Neural cell (in vitro differentiated cells): ENCODE data around the gene YWHAB. TPM values are rescaled to one million over a fixed set of nuclear protein-coding genes. Genes with fewer than 3 reads are reported as not detected.

Experiments used
- H2AFZ ChIP-seq: fragments of 200-600, 300-800 bp; sonication (generic), shearing (Covaris generic); 2 replicates; pipeline ENCODE4 v1.6.0; 2014; ENCODE audit warnings: low read depth, mild to moderate bottlenecking, antibody characterized with exemption, low read length, moderate library complexity
- H3F3A ChIP-seq: fragments of 200-600 bp; shearing (Covaris generic); 2 replicates; pipeline ENCODE4 v1.6.1; 2016; ENCODE audit warnings: mild to moderate bottlenecking, moderate library complexity, mixed read lengths, antibody characterized with exemption, low read length; ENCODE audit not compliant: insufficient read depth, poor library complexity, severe bottlenecking
- H3K27ac ChIP-seq: fragments of 200-600, 300-800 bp; sonication (generic), shearing (Covaris generic); 2 replicates; pipeline ENCODE4 v1.5.1; 2014; ENCODE audit warnings: mild to moderate bottlenecking, low read length, moderate library complexity
- H3K27me3 ChIP-seq: fragments of 300-800, 200-600 bp; sonication (generic), shearing (Covaris generic); 2 replicates; pipeline ENCODE4 v1.6.0; 2014; ENCODE audit warnings: mild to moderate bottlenecking, low read depth, low read length, moderate library complexity; ENCODE audit not compliant: insufficient read depth
- H3K36me3 ChIP-seq: fragments of 300-800, 200-600 bp; sonication (generic), shearing (Covaris generic); 2 replicates; pipeline ENCODE4 v1.5.1; 2014; ENCODE audit warnings: mild to moderate bottlenecking, antibody characterized with exemption, low read length, moderate library complexity; ENCODE audit not compliant: insufficient read depth
- H3K4me2 ChIP-seq: fragments of 300-800, 200-600 bp; sonication (generic), shearing (Covaris generic); 2 replicates; pipeline ENCODE4 v1.6.0; 2014; ENCODE audit warnings: mild to moderate bottlenecking, low read length
- H3K4me3 ChIP-seq: fragments of 300-800, 200-600 bp; sonication (generic), shearing (Covaris generic); 2 replicates; pipeline ENCODE4 v1.5.1; 2014; ENCODE audit warnings: mild to moderate bottlenecking, low read length, moderate library complexity
- H3K79me2 ChIP-seq: fragments of 200-600 bp; shearing (Covaris generic); replicated peaks from 2 replicates; pipeline ENCODE4 v1.6.0; 2014; ENCODE audit warnings: mild to moderate bottlenecking, low read length, moderate library complexity; ENCODE audit not compliant: insufficient read depth
- H3K9ac ChIP-seq: fragments of 300-800, 200-600 bp; sonication (generic), shearing (Covaris generic); 2 replicates; pipeline ENCODE4 v1.6.1; 2016; ENCODE audit warnings: mild to moderate bottlenecking, low read length, mixed read lengths
- H3K9me2 ChIP-seq: fragments of 200-600 bp; shearing (Covaris generic); 2 replicates; pipeline ENCODE4 v1.6.1; 2016; ENCODE audit warnings: mild to moderate bottlenecking, low read length, mixed read lengths; ENCODE audit not compliant: insufficient read depth
- H3K9me3 ChIP-seq: fragments of 200-600, 300-800 bp; sonication (generic), shearing (Covaris generic); 2 replicates; pipeline ENCODE4 v1.6.1; 2016; ENCODE audit warnings: mild to moderate bottlenecking, mixed run types, low read length, moderate library complexity, mixed read lengths
- H4K20me1 ChIP-seq: fragments of 200-600 bp; shearing (Covaris generic); 2 replicates; pipeline ENCODE4 v1.6.1; 2016; ENCODE audit warnings: mild to moderate bottlenecking, mixed run types; ENCODE audit not compliant: insufficient read depth
- CTCF ChIP-seq: fragments of 450-650 bp; IDR thresholded peaks from 2 replicates; pipeline ENCODE4 v1.5.1; 2014; ENCODE audit warnings: antibody characterized with exemption, mild to moderate bottlenecking, moderate library complexity; ENCODE audit not compliant: poor library complexity, severe bottlenecking
- EP300 ChIP-seq: fragments of 450-650 bp; conservative IDR thresholded peaks from 2 replicates; pipeline ENCODE4 v1.6.1; 2014; ENCODE audit warnings: antibody characterized with exemption, mild to moderate bottlenecking, moderate library complexity; ENCODE audit not compliant: poor library complexity, severe bottlenecking
- EZH2 ChIP-seq: fragments of 200-600, 300-800 bp; shearing (Covaris generic), sonication (generic); IDR thresholded peaks from 2 replicates; pipeline ENCODE4 v1.6.1; 2014; ENCODE audit warnings: antibody characterized with exemption, low read length, borderline replicate concordance, mild to moderate bottlenecking; ENCODE audit not compliant: insufficient read depth, poor library complexity, severe bottlenecking
- MXI1 ChIP-seq: fragments of 450-650 bp; conservative IDR thresholded peaks from 2 replicates; pipeline ENCODE4 v1.6.1; 2014; ENCODE audit warnings: antibody characterized with exemption, mild to moderate bottlenecking; ENCODE audit not compliant: poor library complexity, severe bottlenecking
- POLR2AphosphoS5 ChIP-seq: IDR thresholded peaks from 2 replicates; pipeline ENCODE4 v1.6.1; 2012
- RAD21 ChIP-seq: fragments of 450-650 bp; conservative IDR thresholded peaks from 2 replicates; pipeline ENCODE4 v1.6.1; 2014; ENCODE audit warnings: antibody characterized with exemption, mild to moderate bottlenecking, moderate library complexity
- REST ChIP-seq: IDR thresholded peaks from 2 replicates; pipeline ENCODE4 v1.6.1; 2012; ENCODE audit warnings: borderline replicate concordance
- SMC3 ChIP-seq: fragments of 450-650 bp; conservative IDR thresholded peaks from 2 replicates; pipeline ENCODE4 v1.6.1; 2014; ENCODE audit warnings: antibody characterized with exemption, mild to moderate bottlenecking, moderate library complexity; ENCODE audit not compliant: poor library complexity
- TAF1 ChIP-seq: IDR thresholded peaks from 2 replicates; pipeline ENCODE4 v1.6.1; 2012; ENCODE audit warnings: low read depth
- polyA plus RNA-seq: library from polyadenylated mRNA; depleted of rRNA; stranded (reverse); fragments of >200 nt; gene quantifications from 2 replicates; pipeline ENCODE4 v1.2.3, GENCODE V29; 2014

The YWHAB gene
- polyA plus RNA-seq, 1 donor from 2014 or later = 279 TPM

GRCh38 chr20:44945261-44945660 is 59.8 kb downstream of the YWHAB start:
- Histone ChIP-seq H3K9me2 (no peaks in the 10 kb centered on the region), H2AFZ (no peak overlapping the region), H3K4me3 (no peak overlapping the region), H3K36me3 (peaks cover 2% of the 10 kb centered on the region), H4K20me1 (no peaks in the 10 kb centered on the region), H3K27ac (no peak overlapping the region), H3K4me2 (no peak overlapping the region), H3K9me3 (no peaks in the 10 kb centered on the region), H3K27me3 (no peaks in the 10 kb centered on the region), H3K79me2 (no peaks in the 10 kb centered on the region), H3K9ac (no peak overlapping the region), H3F3A (no peaks in the 10 kb centered on the region)
- TF ChIP-seq EZH2 (no peak), EP300 (no peak), MXI1 (no peak), RAD21 (no peak), POLR2AphosphoS5 (no peak), REST (no peak), TAF1 (no peak), SMC3 (no peak), CTCF (no peak)

GRCh38 chr20:44946271-44946852 is 60.9 kb downstream of the YWHAB start:
- Histone ChIP-seq H3K4me3 (no peak overlapping the region), H3K79me2 (no peaks in the 10 kb centered on the region), H3K4me2 (no peak overlapping the region), H3K36me3 (peaks cover 7% of the 10 kb centered on the region), H3K9me2 (no peaks in the 10 kb centered on the region), H4K20me1 (no peaks in the 10 kb centered on the region), H3K27ac (no peak overlapping the region), H3K9ac (no peak overlapping the region), H3F3A (no peaks in the 10 kb centered on the region), H3K27me3 (no peaks in the 10 kb centered on the region), H3K9me3 (no peaks in the 10 kb centered on the region), H2AFZ (no peak overlapping the region)
- TF ChIP-seq MXI1 (no peak), REST (no peak), EP300 (no peak), EZH2 (no peak), TAF1 (no peak), RAD21 (no peak), POLR2AphosphoS5 (no peak), SMC3 (no peak), CTCF (no peak)
